GM12865 (cell line): ENCODE data around the gene SLAMF9.

Experiments
- DNase-seq: peaks from one replicate; pipeline ENCODE4 v3.0.0; 2010; ENCODE audit warnings: low read depth
- H3K4me3 ChIP-seq: 2 replicates; pipeline ENCODE4 v1.5.1; 2011; ENCODE audit warnings: mild to moderate bottlenecking, low read depth, low read length, control low read depth
- TF ChIP-seq, protein P1 (sequence below): IDR thresholded peaks from 2 replicates; pipeline ENCODE4 v1.5.1; 2011; ENCODE audit warnings: low read length, control low read depth, low read depth, inconsistent platforms; ENCODE audit not compliant: insufficient read depth; ENCODE audit errors: missing control alignments

SLAMF9 gene

DNA sequence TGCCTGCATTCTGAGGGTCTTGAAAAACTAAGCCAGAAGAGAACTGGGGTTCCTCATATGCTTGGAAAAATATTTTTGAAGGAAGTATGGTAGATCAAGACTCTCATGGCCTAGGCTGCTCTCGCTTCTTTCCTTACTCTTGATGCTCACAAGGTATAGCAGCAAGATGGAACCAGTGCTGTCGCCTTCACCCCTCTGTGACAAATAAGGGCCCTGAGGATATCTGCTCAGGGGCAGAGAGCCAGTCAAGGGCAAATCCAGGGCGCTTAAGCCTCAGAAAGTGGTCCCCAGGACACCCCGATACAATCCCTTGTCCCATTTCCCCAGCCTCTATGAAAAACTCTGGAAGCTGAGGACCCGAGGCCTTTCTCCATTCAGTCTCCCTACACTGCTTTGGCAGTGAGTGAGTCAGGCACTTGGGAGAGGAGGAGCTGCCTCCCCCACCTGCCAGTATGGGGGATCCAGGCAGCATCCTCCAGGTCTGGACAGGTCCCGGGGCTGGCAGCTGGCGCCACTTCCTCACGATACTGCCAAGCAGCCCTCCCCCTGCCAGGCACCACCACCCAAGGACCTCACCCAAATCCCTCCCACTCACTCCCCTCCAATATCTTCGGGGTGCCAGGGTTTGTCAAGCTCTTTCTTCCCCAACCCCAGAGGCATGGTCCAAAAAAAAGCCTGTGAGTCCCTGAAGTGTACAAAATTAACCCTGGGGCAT is 10.0 kb downstream of the SLAMF9 start:
- no peak for DNase-seq
- TF ChIP-seq, protein P1, sequence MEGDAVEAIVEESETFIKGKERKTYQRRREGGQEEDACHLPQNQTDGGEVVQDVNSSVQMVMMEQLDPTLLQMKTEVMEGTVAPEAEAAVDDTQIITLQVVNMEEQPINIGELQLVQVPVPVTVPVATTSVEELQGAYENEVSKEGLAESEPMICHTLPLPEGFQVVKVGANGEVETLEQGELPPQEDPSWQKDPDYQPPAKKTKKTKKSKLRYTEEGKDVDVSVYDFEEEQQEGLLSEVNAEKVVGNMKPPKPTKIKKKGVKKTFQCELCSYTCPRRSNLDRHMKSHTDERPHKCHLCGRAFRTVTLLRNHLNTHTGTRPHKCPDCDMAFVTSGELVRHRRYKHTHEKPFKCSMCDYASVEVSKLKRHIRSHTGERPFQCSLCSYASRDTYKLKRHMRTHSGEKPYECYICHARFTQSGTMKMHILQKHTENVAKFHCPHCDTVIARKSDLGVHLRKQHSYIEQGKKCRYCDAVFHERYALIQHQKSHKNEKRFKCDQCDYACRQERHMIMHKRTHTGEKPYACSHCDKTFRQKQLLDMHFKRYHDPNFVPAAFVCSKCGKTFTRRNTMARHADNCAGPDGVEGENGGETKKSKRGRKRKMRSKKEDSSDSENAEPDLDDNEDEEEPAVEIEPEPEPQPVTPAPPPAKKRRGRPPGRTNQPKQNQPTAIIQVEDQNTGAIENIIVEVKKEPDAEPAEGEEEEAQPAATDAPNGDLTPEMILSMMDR = no peak
- H3K4me3 ChIP-seq = no peak overlapping the region

DNA sequence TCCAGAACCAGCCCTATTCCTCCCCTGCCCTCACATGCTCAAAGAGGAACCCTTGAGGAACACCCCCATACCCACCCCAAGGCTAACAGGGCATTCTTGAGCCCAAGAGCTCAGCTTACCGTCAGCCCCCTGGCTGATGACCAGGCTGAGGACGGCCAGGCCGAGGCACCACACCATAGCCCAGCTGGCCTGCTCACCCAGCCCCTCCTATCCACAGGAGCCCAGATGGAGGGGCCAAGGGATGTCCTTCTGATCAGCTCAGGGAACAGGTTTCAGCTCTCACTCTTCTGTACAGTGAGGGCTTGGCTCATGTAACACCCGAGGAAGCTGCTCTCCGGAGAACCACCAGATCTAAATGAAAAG is 10.8 kb downstream of the SLAMF9 start:
- TF ChIP-seq, protein P1 = no peak

DNA sequence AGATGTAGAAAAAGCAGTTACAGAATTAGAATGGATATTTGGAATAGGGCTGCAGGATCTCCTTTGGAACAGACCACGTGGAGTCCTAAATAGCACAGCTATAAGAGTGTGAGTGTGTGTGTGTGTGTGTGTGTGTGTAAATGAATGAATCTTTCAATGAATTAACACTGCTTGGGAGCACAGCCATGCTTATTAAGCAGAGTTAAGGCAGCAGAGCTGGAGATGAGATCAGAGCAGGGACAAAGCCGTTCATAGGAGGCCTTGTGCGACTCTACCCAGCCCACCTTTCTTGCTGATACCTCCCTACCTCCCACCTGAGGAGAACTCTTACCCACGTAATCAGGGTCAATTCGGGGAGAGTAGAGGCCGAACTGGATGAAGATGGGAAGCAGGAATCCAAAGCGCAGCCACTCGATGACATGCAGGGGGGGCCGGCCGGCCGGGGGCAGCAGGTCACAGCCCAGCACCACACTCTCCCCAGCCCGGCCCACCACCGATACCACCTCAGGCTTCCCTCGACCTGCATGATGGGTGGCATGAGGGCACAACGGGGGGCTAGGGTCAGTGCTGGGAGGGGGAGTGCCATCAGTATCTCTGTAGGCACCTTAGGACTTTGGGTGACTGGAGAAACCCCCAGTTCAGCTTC is 11.3 kb downstream of the SLAMF9 start:
- DNase-seq = no peak
- TF ChIP-seq, protein P1 = no peak
- no peak overlapping the region for H3K4me3 ChIP-seq

More for the DNA sequence above, 10.8 kb downstream of the SLAMF9 start:
- DNase-seq = no peak
- no peak overlapping the region for H3K4me3 ChIP-seq

DNA sequence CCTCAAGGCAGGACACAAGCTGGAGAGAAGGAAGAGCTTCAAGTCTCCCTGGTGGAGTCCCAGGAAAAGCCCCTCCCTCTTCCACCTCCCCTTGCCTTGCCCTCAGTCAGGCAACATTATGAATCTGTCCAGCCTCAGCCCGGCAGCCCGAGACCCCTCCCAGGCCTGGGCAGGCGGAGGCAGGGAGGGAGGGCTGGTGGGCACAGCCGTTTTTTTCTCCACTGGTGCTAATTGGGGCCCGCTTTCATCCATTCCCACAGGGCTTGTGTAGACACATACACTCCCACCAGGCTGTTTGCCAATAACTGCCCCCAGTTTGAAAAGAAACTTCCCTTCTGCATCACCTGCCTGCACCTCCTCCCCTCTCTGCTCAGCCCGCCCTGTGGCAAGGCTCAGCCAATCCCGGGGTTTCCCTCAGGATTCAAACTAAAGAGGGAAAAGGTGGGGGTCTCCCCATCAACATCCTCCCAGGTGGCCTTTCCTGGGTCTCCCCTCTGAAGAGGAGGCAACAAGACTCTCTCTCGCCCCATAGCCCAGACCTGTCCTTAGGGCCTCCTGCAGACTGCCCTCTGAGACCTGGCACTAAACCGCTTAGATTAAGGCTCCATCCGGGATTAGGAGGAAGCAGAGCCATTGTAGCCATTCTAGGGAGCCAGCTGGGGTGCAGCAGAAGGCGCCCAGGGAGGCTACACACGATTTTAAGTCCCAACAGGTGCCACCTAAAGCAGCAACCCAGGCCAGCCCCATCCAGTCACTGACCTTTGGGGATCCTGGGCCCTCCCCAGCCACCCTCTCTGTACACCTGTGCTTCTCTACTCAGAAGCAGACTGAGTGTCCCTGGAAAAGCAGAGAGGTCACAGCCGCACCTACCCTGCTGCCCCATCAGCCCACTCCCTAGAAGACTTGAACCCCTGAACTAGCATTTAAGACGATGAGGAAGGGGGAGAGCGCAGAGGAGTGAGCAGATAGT is 12.2 kb downstream of the SLAMF9 start:
- no peak for DNase-seq
- TF ChIP-seq, protein P1 = no peak
- no peak overlapping the region for H3K4me3 ChIP-seq

DNA sequence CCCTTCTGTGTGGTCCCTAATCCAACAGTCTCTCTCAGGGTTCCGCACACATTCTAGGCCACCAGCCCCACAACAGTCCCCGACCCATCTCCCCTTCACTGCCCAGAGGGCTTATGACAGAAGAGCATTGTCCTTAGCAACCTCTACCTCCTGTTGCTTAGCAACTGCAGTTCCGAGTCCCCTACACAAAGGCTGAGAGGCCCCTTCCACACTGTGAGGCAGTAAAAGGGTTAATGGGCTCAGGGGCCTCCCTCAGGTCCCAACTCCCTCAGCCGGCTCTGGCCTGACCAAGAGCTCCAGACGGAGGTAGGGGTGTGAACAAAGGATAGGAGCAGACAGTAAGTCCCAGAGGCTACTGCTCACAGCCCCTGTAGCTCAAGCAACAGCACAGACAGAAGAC is 12.9 kb downstream of the SLAMF9 start:
- no peak for DNase-seq
- no peak overlapping the region for H3K4me3 ChIP-seq
- TF ChIP-seq, protein P1 = no peak

GRCh38 chr1:159940006-159940620 is 13.9 kb downstream of the SLAMF9 start:
- no peak overlapping the region for H3K4me3 ChIP-seq
- TF ChIP-seq, protein P1 = no peak
- DNase-seq = no peak
